ENCODE measurements around the gene GNL2.
"Not testable (repeated sequence)": the region's sequence is repeated elsewhere in the genome, so short reads cannot be mapped to it uniquely, and the experiment has no call there.

GNL2 gene

GRCh38 chr1:37553927-37554808, 41.6 kb downstream of the GNL2 start, which contains the start of gene SNIP1:
Gene SNIP1, minus strand, starts transcription at chr1:37554293. Its CDS starts 64 bp downstream, at chr1:37554229.
- Mint-ChIP-seq H3K27ac (peak within 1 kb of the TSS; percentile 94), H3K9me3 (no peaks in the 10 kb centered on the region), H3K4me3 (peak within 1 kb of the TSS; percentile 95), H3K27me3 (no peaks in the 10 kb centered on the region), H3K4me1 (peaks cover 40% of the 10 kb centered on the region), H3K36me3 (peaks cover 6% of the 10 kb centered on the region)

GRCh38 chr1:37553598-37553926, 42.2 kb downstream of the GNL2 start:
- peaks cover 46% of the 10 kb centered on the region for H3K4me1 Mint-ChIP-seq
- no peaks in the 10 kb centered on the region for H3K27me3 Mint-ChIP-seq
- peak overlapping the region; percentile 95 for H3K4me3 Mint-ChIP-seq
- H3K9me3 Mint-ChIP-seq = no peaks in the 10 kb centered on the region
- peak overlapping the region; percentile 94 for H3K27ac Mint-ChIP-seq
- peaks cover 9% of the 10 kb centered on the region for H3K36me3 Mint-ChIP-seq

- Mint-ChIP-seq H3K27ac (peak overlapping the region; percentile 65), H3K36me3 (peaks cover 20% of the 10 kb centered on the region), H3K4me3 (no peak overlapping the region), H3K27me3 (no peaks in the 10 kb centered on the region), H3K4me1 (peaks cover 53% of the 10 kb centered on the region), H3K9me3 (no peaks in the 10 kb centered on the region)
Observed at GRCh38 chr1:37549341-37549740, 46.4 kb downstream of the GNL2 start.

- H3K27ac Mint-ChIP-seq = no peak overlapping the region
- H3K4me3 Mint-ChIP-seq = no peak overlapping the region
- peaks cover 22% of the 10 kb centered on the region for H3K4me1 Mint-ChIP-seq
- H3K9me3 Mint-ChIP-seq = no peaks in the 10 kb centered on the region
- no peaks in the 10 kb centered on the region for H3K27me3 Mint-ChIP-seq
- peaks cover 26% of the 10 kb centered on the region for H3K36me3 Mint-ChIP-seq
Observed at GRCh38 chr1:37545019-37545418, 50.7 kb downstream of the GNL2 start.

GRCh38 chr1:37544530-37544929, 51.2 kb downstream of the GNL2 start:
- H3K4me3 Mint-ChIP-seq = no peak overlapping the region
- peak overlapping the region; percentile 23 for H3K27ac Mint-ChIP-seq
- peaks cover 17% of the 10 kb centered on the region for H3K4me1 Mint-ChIP-seq
- H3K36me3 Mint-ChIP-seq = peaks cover 24% of the 10 kb centered on the region
- no peaks in the 10 kb centered on the region for H3K27me3 Mint-ChIP-seq
- H3K9me3 Mint-ChIP-seq = no peaks in the 10 kb centered on the region

- no peaks in the 10 kb centered on the region for H3K27me3 Mint-ChIP-seq
- H3K4me1 Mint-ChIP-seq = peaks cover 9% of the 10 kb centered on the region
- no peak overlapping the region for H3K4me3 Mint-ChIP-seq
- no peaks in the 10 kb centered on the region for H3K9me3 Mint-ChIP-seq
- peaks cover 24% of the 10 kb centered on the region for H3K36me3 Mint-ChIP-seq
- H3K27ac Mint-ChIP-seq = no peak overlapping the region
Observed at GRCh38 chr1:37540036-37540785, 55.5 kb downstream of the GNL2 start.

GRCh38 chr1:37539154-37539553, 56.6 kb downstream of the GNL2 start:
- not testable (repeated sequence) for H3K9me3 Mint-ChIP-seq, H3K27me3 Mint-ChIP-seq, H3K4me3 Mint-ChIP-seq, H3K27ac Mint-ChIP-seq
- Mint-ChIP-seq H3K36me3 (peaks cover 19% of the 10 kb centered on the region), H3K4me1 (peaks cover 16% of the 10 kb centered on the region)

- no peaks in the 10 kb centered on the region for H3K27me3 Mint-ChIP-seq
- H3K27ac Mint-ChIP-seq = no peak overlapping the region
- H3K9me3 Mint-ChIP-seq = no peaks in the 10 kb centered on the region
- no peak overlapping the region for H3K4me3 Mint-ChIP-seq
- peaks cover 15% of the 10 kb centered on the region for H3K36me3 Mint-ChIP-seq
- H3K4me1 Mint-ChIP-seq = peaks cover 17% of the 10 kb centered on the region
Observed at GRCh38 chr1:37537378-37537777, 58.4 kb downstream of the GNL2 start.

GRCh38 chr1:37533317-37534093, 62.2 kb downstream of the GNL2 start:
- Mint-ChIP-seq H3K4me3 (no peak overlapping the region), H3K36me3 (peaks cover 10% of the 10 kb centered on the region), H3K9me3 (no peaks in the 10 kb centered on the region), H3K27ac (peak overlapping the region; percentile 35), H3K4me1 (peaks cover 17% of the 10 kb centered on the region), H3K27me3 (no peaks in the 10 kb centered on the region)

- not testable (repeated sequence) for H3K4me3 Mint-ChIP-seq, H3K27me3 Mint-ChIP-seq, H3K9me3 Mint-ChIP-seq, H3K36me3 Mint-ChIP-seq, H3K27ac Mint-ChIP-seq
- H3K4me1 Mint-ChIP-seq = peaks cover 17% of the 10 kb centered on the region
Observed at GRCh38 chr1:37532418-37533156, 63.1 kb downstream of the GNL2 start.

- not testable (repeated sequence) for H3K27me3 Mint-ChIP-seq, H3K9me3 Mint-ChIP-seq, H3K4me3 Mint-ChIP-seq, H3K27ac Mint-ChIP-seq, H3K36me3 Mint-ChIP-seq, H3K4me1 Mint-ChIP-seq
Observed at GRCh38 chr1:37529888-37530287, 65.8 kb downstream of the GNL2 start.

- no peaks in the 10 kb centered on the region for H3K9me3 Mint-ChIP-seq
- peaks cover 21% of the 10 kb centered on the region for H3K4me1 Mint-ChIP-seq
- H3K36me3 Mint-ChIP-seq = no peaks in the 10 kb centered on the region
- no peaks in the 10 kb centered on the region for H3K27me3 Mint-ChIP-seq
- peak overlapping the region; percentile 37 for H3K27ac Mint-ChIP-seq
- H3K4me3 Mint-ChIP-seq = peak overlapping the region; percentile 86
Observed at GRCh38 chr1:37519613-37520012, 76.1 kb downstream of the GNL2 start.

- H3K27me3 Mint-ChIP-seq, H3K9me3 Mint-ChIP-seq, H3K36me3 Mint-ChIP-seq: not testable (repeated sequence)
- Mint-ChIP-seq H3K27ac (peak overlapping the region; percentile 68), H3K4me3 (peak overlapping the region; percentile 86), H3K4me1 (peaks cover 21% of the 10 kb centered on the region)
Observed at GRCh38 chr1:37518929-37519328, 76.8 kb downstream of the GNL2 start.

GRCh38 chr1:37518241-37518640, 77.5 kb downstream of the GNL2 start:
- not testable (repeated sequence) for H3K27me3 Mint-ChIP-seq, H3K36me3 Mint-ChIP-seq, H3K9me3 Mint-ChIP-seq, H3K27ac Mint-ChIP-seq, H3K4me3 Mint-ChIP-seq
- H3K4me1 Mint-ChIP-seq = peaks cover 25% of the 10 kb centered on the region

GRCh38 chr1:37517569-37517968, 78.2 kb downstream of the GNL2 start:
- H3K9me3 Mint-ChIP-seq = no peaks in the 10 kb centered on the region
- H3K36me3 Mint-ChIP-seq = peaks cover 3% of the 10 kb centered on the region
- H3K4me3 Mint-ChIP-seq = no peak overlapping the region
- peaks cover 29% of the 10 kb centered on the region for H3K4me1 Mint-ChIP-seq
- H3K27ac Mint-ChIP-seq = no peak overlapping the region
- no peaks in the 10 kb centered on the region for H3K27me3 Mint-ChIP-seq
